Measurements from ENCODE around the gene UBL4B. TPM values are rescaled to one million over a fixed set of nuclear protein-coding genes. Genes with fewer than 3 reads are reported as not detected.

Gene UBL4B
- total RNA-seq, 1 experiment from 2014 or later, result 0.07 TPM

DNA sequence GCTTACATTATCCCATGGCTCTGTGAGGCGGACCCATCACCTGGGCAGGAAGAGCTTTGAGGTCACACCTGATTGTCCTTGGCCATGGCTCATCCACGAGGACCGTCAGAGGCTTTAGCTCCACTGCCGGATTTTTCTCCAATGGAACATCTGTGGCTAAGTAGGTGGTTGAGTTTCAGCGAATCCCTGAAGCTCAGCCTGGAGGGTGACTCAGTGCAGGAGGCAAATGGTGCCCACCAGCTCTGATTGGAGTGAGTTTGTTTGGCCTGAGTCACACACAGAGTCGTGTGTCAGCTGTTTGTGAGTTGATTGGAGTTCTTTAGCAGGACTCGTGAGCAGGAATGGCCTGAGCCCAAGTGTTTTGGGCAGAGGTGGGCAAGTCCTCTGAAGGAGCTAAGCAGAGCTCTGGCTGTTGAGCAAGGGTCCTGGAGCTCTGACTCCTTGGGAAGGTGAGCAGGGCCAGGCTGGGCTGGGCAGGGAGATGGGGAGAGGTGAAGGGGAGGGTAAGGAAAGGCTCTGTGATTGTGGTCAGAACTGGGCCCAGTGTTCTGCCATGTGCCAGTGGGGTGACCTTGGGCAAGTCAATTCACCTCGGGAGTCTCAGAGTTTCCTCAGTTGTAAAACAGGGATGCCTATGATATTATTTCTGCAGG lies 40.0 kb downstream of the UBL4B start:
- DNase-seq, result peak; percentile 59

DNA sequence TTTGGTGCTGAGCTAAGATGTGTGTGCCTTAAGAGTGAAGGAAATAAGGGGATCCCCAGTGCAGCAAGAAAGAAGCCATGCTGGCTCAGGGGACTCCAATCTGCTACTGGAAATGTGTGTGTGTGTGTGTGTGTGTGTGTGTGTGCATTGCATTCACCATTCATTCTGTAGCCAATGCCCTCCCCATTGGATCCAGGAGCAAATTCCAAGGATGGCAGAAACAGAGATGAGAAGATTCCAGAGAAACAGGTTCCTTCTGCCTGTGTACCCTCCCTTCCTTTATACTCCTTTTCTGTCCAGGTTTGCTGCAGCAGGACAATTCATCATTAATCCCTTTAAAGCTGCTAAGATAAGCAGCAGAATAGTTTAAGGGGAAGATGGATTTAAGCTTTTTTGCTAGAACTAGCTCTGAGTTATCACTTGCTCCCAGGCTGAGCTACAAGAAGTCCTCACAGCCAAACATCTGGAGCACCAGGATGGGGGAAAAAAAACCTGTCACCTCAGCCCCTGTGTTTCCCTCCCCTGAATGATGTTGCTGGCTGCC lies 41.2 kb downstream of the UBL4B start:
- TF ChIP-seq EZH2 (IDR thresholded peaks at IDR 0.05; ENCODE audit: low read length, unreplicated experiment) (no peak), EZH2phosphoT487 (IDR thresholded peaks at IDR 0.05; ENCODE audit: borderline replicate concordance, low read length) (no peak)
- TF ChIP-seq, protein P1, sequence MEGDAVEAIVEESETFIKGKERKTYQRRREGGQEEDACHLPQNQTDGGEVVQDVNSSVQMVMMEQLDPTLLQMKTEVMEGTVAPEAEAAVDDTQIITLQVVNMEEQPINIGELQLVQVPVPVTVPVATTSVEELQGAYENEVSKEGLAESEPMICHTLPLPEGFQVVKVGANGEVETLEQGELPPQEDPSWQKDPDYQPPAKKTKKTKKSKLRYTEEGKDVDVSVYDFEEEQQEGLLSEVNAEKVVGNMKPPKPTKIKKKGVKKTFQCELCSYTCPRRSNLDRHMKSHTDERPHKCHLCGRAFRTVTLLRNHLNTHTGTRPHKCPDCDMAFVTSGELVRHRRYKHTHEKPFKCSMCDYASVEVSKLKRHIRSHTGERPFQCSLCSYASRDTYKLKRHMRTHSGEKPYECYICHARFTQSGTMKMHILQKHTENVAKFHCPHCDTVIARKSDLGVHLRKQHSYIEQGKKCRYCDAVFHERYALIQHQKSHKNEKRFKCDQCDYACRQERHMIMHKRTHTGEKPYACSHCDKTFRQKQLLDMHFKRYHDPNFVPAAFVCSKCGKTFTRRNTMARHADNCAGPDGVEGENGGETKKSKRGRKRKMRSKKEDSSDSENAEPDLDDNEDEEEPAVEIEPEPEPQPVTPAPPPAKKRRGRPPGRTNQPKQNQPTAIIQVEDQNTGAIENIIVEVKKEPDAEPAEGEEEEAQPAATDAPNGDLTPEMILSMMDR (conservative IDR thresholded peaks at IDR 0.05; ENCODE audit: low read depth, low read length), result no peak
- H3F3A ChIP-seq (ENCODE audit: low read length, unreplicated experiment), result no peaks in the 10 kb centered on the region
- H3K4me2 ChIP-seq (ENCODE audit: low read length), result no peak overlapping the region
- ChIA-PET POLR2A (ENCODE audit: unreplicated experiment) (no interaction called here), CTCF (no interaction called here)
- H3K27ac ChIP-seq (ENCODE audit: low read length), result no peak overlapping the region
- no peak overlapping the region for H2AFZ ChIP-seq (ENCODE audit: low read length)
- no peaks in the 10 kb centered on the region for H3K4me1 ChIP-seq (ENCODE audit: insufficient read depth, low read length)
- no peaks in the 10 kb centered on the region for H3K9me3 ChIP-seq (ENCODE audit: low read length)
- no TSS peak for BruUV-seq (replicated peaks)
- no peaks in the 10 kb centered on the region for H3K36me3 ChIP-seq (ENCODE audit: low read depth, low read length)
- no peaks in the 10 kb centered on the region for H3K9me2 ChIP-seq (replicated peaks; ENCODE audit: low read length)
- DNase-seq (no peak), ATAC-seq (no peak)
- H3K4me3 ChIP-seq (ENCODE audit: low read length), result no peak overlapping the region
- H3K79me2 ChIP-seq (ENCODE audit: low read length), result no peaks in the 10 kb centered on the region
- H4K20me1 ChIP-seq (ENCODE audit: low read length), result no peaks in the 10 kb centered on the region
- no peak overlapping the region for H3K9ac ChIP-seq (ENCODE audit: low read length)
- peaks cover 17% of the 10 kb centered on the region for H3K27me3 ChIP-seq (ENCODE audit: low read length)
- intact Hi-C loops (cut with micrococcal nuclease), result no loop called here

More for the DNA sequence above, 40.0 kb downstream of the UBL4B start:
- TF ChIP-seq EZH2 (IDR thresholded peaks at IDR 0.05; ENCODE audit: low read length, unreplicated experiment) (no peak), EZH2phosphoT487 (IDR thresholded peaks at IDR 0.05; ENCODE audit: borderline replicate concordance, low read length) (no peak)
- TF ChIP-seq, protein P1 (conservative IDR thresholded peaks at IDR 0.05; ENCODE audit: low read depth, low read length), result no peak
- Histone ChIP-seq H3K36me3 (ENCODE audit: low read depth, low read length) (no peaks in the 10 kb centered on the region), H3K4me3 (ENCODE audit: low read length) (no peak overlapping the region), H3K27me3 (ENCODE audit: low read length) (peaks cover 21% of the 10 kb centered on the region), H2AFZ (ENCODE audit: low read length) (no peak overlapping the region), H4K20me1 (ENCODE audit: low read length) (no peaks in the 10 kb centered on the region), H3K9me2 (replicated peaks; ENCODE audit: low read length) (no peaks in the 10 kb centered on the region), H3K79me2 (ENCODE audit: low read length) (no peaks in the 10 kb centered on the region), H3K9me3 (ENCODE audit: low read length) (no peaks in the 10 kb centered on the region), H3K9ac (ENCODE audit: low read length) (no peak overlapping the region), H3K4me1 (ENCODE audit: insufficient read depth, low read length) (no peaks in the 10 kb centered on the region), H3F3A (ENCODE audit: low read length, unreplicated experiment) (no peaks in the 10 kb centered on the region), H3K27ac (ENCODE audit: low read length) (no peak overlapping the region), H3K4me2 (ENCODE audit: low read length) (no peak overlapping the region)
- ChIA-PET POLR2A (ENCODE audit: unreplicated experiment) (interaction anchor here (0.7 kb wide), 1 partner anchor 787 kb away, joined by 3 read pairs; no protein-coding TSS in a partner anchor), CTCF (no interaction called here)
- peak; percentile 55; the same call in 1 of the 2 replicates for ATAC-seq
- intact Hi-C loops (cut with micrococcal nuclease), result no loop called here
- no TSS peak for BruUV-seq (replicated peaks)
